ENCODE data around the gene LAMB2. TPM values are rescaled to one million over a fixed set of nuclear protein-coding genes. Genes with fewer than 3 reads are reported as not detected.

LAMB2 gene
- total and polyA plus RNA-seq, 4 donors = 153 to 616 (median 311) TPM

GRCh38 chr3:49132073-49132436, 795 bp downstream of the LAMB2 start:
- TF ChIP-seq CTCF (IDR thresholded peaks at IDR 0.05; ENCODE audit: control extremely low read depth, extremely low read depth) = no peak
- 50 to 61% methylated on average over 9 of the region's 9 CpGs for WGBS, 2 donors
- ATAC-seq (ENCODE audit: insufficient read depth, low FRiP score) = no peak
- Histone ChIP-seq H3K4me3 (peak overlapping the region; percentile 69), H3K9ac (ENCODE audit: insufficient read depth in 1 of 2, low read length in 2 of 2) (peak overlapping the region; percentile 63 to 94), H3K27me3 (ENCODE audit: control insufficient read depth in 3 of 3, insufficient read depth in 3 of 3, low read length in 2 of 3) (no peaks in the 10 kb centered on the region), H3K36me3 (ENCODE audit: control insufficient read depth in 4 of 4, insufficient read depth in 4 of 4, low read length in 4 of 4) (peaks cover 4 to 17% (median 13%) of the 10 kb centered on the region in 4 donors), H3K9me3 (ENCODE audit: control insufficient read depth in 4 of 4, insufficient read depth in 3 of 4, low read length in 3 of 4) (no peaks in the 10 kb centered on the region), H3K27ac (ENCODE audit: low read depth in 1 of 2, low read length in 1 of 2) (peak overlapping the region; percentile 88 to 91), H3K4me1 (ENCODE audit: control insufficient read depth in 5 of 5, insufficient read depth in 5 of 5, low read length in 5 of 5) (peaks cover 0 to 12% (median 9%) of the 10 kb centered on the region in 5 donors)
- no peak for DNase-seq

DNA sequence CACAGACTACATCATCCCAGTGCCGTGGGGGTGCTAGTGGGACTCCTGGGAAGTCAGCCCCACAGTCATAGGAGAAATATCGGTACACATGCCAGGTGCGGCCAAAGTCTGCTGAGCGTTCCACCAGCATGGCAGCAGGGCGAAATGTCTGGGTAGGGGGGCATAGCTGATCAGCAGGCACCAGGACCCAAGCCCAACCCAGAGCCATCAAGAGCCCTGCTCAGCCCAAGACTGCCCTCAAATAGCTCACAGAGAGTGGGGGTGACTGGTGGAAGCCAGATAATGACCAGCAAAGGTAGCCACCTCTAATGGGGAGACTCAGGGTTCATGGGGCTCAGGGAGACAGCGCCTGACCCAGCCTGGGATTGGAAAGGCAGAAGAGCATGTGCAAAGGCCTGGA, 1.3 kb downstream of the LAMB2 start:
- H3K27me3 ChIP-seq (ENCODE audit: control insufficient read depth in 3 of 3, insufficient read depth in 3 of 3, low read length in 2 of 3) = no peaks in the 10 kb centered on the region
- H3K4me1 ChIP-seq (ENCODE audit: control insufficient read depth in 5 of 5, insufficient read depth in 5 of 5, low read length in 5 of 5) = peaks cover 0 to 12% (median 9%) of the 10 kb centered on the region in 5 donors
- no peaks in the 10 kb centered on the region for H3K9me3 ChIP-seq (ENCODE audit: control insufficient read depth in 4 of 4, insufficient read depth in 3 of 4, low read length in 3 of 4)
- ATAC-seq (ENCODE audit: insufficient read depth, low FRiP score) (no peak), DNase-seq (no peak)
- H3K4me3 ChIP-seq = no peak overlapping the region
- TF ChIP-seq CTCF (IDR thresholded peaks at IDR 0.05; ENCODE audit: control extremely low read depth, extremely low read depth) = no peak
- H3K9ac ChIP-seq (ENCODE audit: insufficient read depth in 1 of 2, low read length in 2 of 2) = peak overlapping the region; percentile 63 to 94
- 92 to 95% methylated on average over 6 of the region's 6 CpGs for WGBS, 2 donors
- peaks cover 4 to 20% (median 15%) of the 10 kb centered on the region in 4 donors for H3K36me3 ChIP-seq (ENCODE audit: control insufficient read depth in 4 of 4, insufficient read depth in 4 of 4, low read length in 4 of 4)
- peak overlapping the region; percentile 88 to 91 for H3K27ac ChIP-seq (ENCODE audit: low read depth in 1 of 2, low read length in 1 of 2)

- Histone ChIP-seq H3K27me3 (ENCODE audit: control insufficient read depth in 3 of 3, insufficient read depth in 3 of 3, low read length in 2 of 3) (no peaks in the 10 kb centered on the region), H3K9ac (ENCODE audit: insufficient read depth in 1 of 2, low read length in 2 of 2) (no peak overlapping the region), H3K27ac (ENCODE audit: low read depth in 1 of 2, low read length in 1 of 2) (no peak overlapping the region), H3K9me3 (ENCODE audit: control insufficient read depth in 4 of 4, insufficient read depth in 3 of 4, low read length in 3 of 4) (no peaks in the 10 kb centered on the region), H3K4me1 (ENCODE audit: control insufficient read depth in 5 of 5, insufficient read depth in 5 of 5, low read length in 5 of 5) (peaks cover 0 to 12% (median 9%) of the 10 kb centered on the region in 5 donors), H3K36me3 (ENCODE audit: control insufficient read depth in 4 of 4, insufficient read depth in 4 of 4, low read length in 4 of 4) (peaks cover 4 to 24% (median 20%) of the 10 kb centered on the region in 4 donors), H3K4me3 (no peak overlapping the region)
- no peak for TF ChIP-seq CTCF (IDR thresholded peaks at IDR 0.05; ENCODE audit: control extremely low read depth, extremely low read depth)
- 82 to 88% methylated on average over 12 of the region's 12 CpGs for WGBS, 2 donors
- no peak for ATAC-seq (ENCODE audit: insufficient read depth, low FRiP score)
- no peak for DNase-seq
Measured at GRCh38 chr3:49131040-49131439, 1.8 kb downstream of the LAMB2 start.
